Right atrium auricular region (tissue), 2 donors: ENCODE results near the gene OSGIN1. TPM values are rescaled to one million over a fixed set of nuclear protein-coding genes. Genes with fewer than 3 reads are reported as not detected.

Experiments
- DNase-seq: peaks from one replicate; pipeline ENCODE4 v3.0.0-alpha.2; 2019; ENCODE audit warnings: low spot score
- H3K27ac ChIP-seq, 2 donors: fragments of 200-600 bp; sonication (generic); 1 replicate in 1 of 2; 2 replicates in 1 of 2; pipeline ENCODE4 v1.5.1; 2016 to 2019
- H3K27me3 ChIP-seq, 2 donors: fragments of 200-600 bp; sonication (generic); one replicate each; pipeline versions ENCODE4 v1.5.1 to v1.6.0; 2017 to 2019
- H3K36me3 ChIP-seq: fragments of 200-600 bp; sonication (generic); one replicate; pipeline ENCODE4 v1.5.1; 2016
- H3K4me1 ChIP-seq, 2 donors: fragments of 200-600 bp; sonication (generic); one replicate each; pipeline versions ENCODE4 v1.5.1 to v1.6.0; 2017 to 2019
- H3K4me3 ChIP-seq, 2 donors: fragments of 200-600 bp; sonication (generic); 1 replicate in 1 of 2; 2 replicates in 1 of 2; pipeline ENCODE4 v1.5.1; 2017 to 2019; ENCODE audit warnings: mild to moderate bottlenecking in 1 of 2, moderate library complexity in 1 of 2
- H3K9me3 ChIP-seq, 2 donors: fragments of 200-600 bp; sonication (generic); one replicate each; pipeline ENCODE4 v1.5.1; 2019
- total RNA-seq, 2 donors: library from RNA; depleted of rRNA; stranded (reverse); fragments of >200 nt; gene quantifications; one replicate each; pipeline ENCODE4 v1.1.0, GENCODE V29; 2016
- TF ChIP-seq, protein P1 (sequence below), 2 donors: fragments of 200-600 bp; sonication (generic); IDR thresholded peaks; one replicate each; pipeline ENCODE4 v1.5.1; 2019; ENCODE audit warnings: antibody characterized with exemption in 2 of 2

Gene OSGIN1
- total RNA-seq, 2 donors from 2014 or later: 6.0 to 6.5 TPM

DNA sequence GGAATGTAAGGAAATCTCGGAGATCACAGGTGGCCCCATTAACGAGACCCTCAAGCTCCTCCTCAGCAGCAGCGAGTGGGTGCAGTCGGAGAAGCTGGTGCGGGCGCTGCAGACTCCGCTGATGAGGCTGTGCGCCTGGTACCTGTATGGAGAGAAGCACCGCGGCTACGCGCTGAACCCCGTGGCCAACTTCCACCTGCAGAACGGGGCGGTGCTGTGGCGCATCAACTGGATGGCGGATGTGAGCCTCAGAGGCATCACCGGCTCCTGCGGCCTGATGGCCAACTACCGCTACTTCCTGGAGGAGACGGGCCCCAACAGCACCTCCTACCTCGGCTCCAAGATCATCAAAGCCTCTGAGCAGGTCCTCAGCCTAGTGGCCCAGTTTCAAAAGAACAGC is 38.0 kb upstream of the OSGIN1 start:
- no peak for DNase-seq

DNA sequence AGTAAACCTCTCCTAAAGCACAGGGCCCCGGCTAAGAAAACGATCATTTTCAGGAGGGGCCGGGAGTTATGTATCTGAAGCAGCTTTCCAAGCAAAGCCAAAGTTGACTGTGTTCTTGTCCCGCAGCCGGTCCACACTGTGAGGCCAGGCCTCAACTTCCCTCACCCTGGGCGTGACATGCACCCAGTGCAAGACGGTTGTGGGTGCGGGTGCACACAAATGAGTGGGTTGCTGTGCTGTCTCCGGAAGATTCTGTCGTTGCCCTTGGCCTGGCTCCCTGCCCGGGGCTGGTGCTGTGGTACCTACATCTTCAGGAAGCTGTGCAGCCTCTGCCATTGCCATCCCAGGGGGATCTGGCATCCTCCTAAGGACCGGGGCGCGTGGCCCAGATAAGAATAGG is 37.5 kb upstream of the OSGIN1 start:
- TF ChIP-seq, protein P1, sequence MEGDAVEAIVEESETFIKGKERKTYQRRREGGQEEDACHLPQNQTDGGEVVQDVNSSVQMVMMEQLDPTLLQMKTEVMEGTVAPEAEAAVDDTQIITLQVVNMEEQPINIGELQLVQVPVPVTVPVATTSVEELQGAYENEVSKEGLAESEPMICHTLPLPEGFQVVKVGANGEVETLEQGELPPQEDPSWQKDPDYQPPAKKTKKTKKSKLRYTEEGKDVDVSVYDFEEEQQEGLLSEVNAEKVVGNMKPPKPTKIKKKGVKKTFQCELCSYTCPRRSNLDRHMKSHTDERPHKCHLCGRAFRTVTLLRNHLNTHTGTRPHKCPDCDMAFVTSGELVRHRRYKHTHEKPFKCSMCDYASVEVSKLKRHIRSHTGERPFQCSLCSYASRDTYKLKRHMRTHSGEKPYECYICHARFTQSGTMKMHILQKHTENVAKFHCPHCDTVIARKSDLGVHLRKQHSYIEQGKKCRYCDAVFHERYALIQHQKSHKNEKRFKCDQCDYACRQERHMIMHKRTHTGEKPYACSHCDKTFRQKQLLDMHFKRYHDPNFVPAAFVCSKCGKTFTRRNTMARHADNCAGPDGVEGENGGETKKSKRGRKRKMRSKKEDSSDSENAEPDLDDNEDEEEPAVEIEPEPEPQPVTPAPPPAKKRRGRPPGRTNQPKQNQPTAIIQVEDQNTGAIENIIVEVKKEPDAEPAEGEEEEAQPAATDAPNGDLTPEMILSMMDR (IDR thresholded peaks at IDR 0.05): no peak
- no peak for DNase-seq
- Histone ChIP-seq H3K36me3 (peaks cover 80% of the 10 kb centered on the region), H3K9me3 (no peaks in the 10 kb centered on the region), H3K4me1 (peaks cover 0 to 17% of the 10 kb centered on the region in 2 donors), H3K27me3 (no peaks in the 10 kb centered on the region), H3K4me3 (no peak overlapping the region), H3K27ac (no peak overlapping the region)

More for the DNA sequence above, 38.0 kb upstream of the OSGIN1 start:
- H3K9me3 ChIP-seq: no peaks in the 10 kb centered on the region
- H3K4me3 ChIP-seq: no peak overlapping the region
- TF ChIP-seq, protein P1 (IDR thresholded peaks at IDR 0.05): no peak
- peaks cover 79% of the 10 kb centered on the region for H3K36me3 ChIP-seq
- peaks cover 0 to 17% of the 10 kb centered on the region in 2 donors for H3K4me1 ChIP-seq
- no peak overlapping the region for H3K27ac ChIP-seq
- H3K27me3 ChIP-seq: no peaks in the 10 kb centered on the region

GRCh38 chr16:83917152-83918120 is 35.6 kb upstream of the OSGIN1 start:
- no peak for DNase-seq
- Histone ChIP-seq H3K9me3 (no peaks in the 10 kb centered on the region), H3K36me3 (peaks cover 67% of the 10 kb centered on the region), H3K4me1 (peaks cover 0 to 11% of the 10 kb centered on the region in 2 donors), H3K27ac (no peak overlapping the region), H3K27me3 (no peaks in the 10 kb centered on the region), H3K4me3 (no peak overlapping the region)
- TF ChIP-seq, protein P1 (IDR thresholded peaks at IDR 0.05): no peak

DNA sequence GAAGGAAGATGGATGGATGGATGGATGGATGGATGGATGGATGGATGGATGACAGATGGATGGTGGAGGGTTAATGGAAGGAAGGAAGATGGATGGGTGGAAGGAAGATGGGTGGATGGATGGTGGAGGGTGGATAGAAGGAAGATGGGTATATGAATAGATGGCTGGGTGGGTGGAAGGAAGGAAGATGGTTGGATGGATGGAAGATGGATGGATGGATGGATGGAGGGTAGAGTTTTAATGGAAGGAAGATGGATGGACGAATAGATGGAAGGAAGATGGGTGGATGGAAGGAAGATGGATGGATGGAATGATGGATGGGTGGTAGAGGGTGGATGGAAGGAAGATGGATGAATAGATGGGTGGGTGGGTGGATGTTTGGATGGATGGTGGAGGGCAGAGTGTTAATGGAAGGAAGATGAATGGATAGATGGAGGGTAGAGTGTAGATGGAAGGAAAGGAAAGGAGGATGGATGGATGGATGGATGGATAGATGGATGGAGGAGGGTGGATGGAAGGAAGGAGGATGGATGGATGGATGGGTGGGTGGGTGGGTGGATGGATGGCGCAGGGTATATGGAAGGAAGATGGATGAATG is 32.0 kb upstream of the OSGIN1 start:
- Histone ChIP-seq H3K27ac (no peak overlapping the region), H3K4me3 (no peak overlapping the region), H3K36me3 (peaks cover 53% of the 10 kb centered on the region), H3K27me3 (no peaks in the 10 kb centered on the region), H3K4me1 (peaks cover 0 to under 1% of the 10 kb centered on the region in 2 donors), H3K9me3 (no peaks in the 10 kb centered on the region)
- no peak for DNase-seq
- TF ChIP-seq, protein P1 (IDR thresholded peaks at IDR 0.05): no peak

GRCh38 chr16:83923581-83924365 is 29.3 kb upstream of the OSGIN1 start:
- TF ChIP-seq, protein P1 (IDR thresholded peaks at IDR 0.05): no peak
- no peak for DNase-seq
- Histone ChIP-seq H3K9me3 (no peaks in the 10 kb centered on the region), H3K4me3 (no peak overlapping the region), H3K4me1 (peaks cover 0 to 14% of the 10 kb centered on the region in 2 donors), H3K27me3 (no peaks in the 10 kb centered on the region), H3K36me3 (peaks cover 29% of the 10 kb centered on the region), H3K27ac (no peak overlapping the region)
